Neural cell (in vitro differentiated cells): ENCODE results near the gene LDLRAD4. TPM values are rescaled to one million over a fixed set of nuclear protein-coding genes. Genes with fewer than 3 reads are reported as not detected.

Experiments used
- H2AFZ ChIP-seq: fragments of 200-600, 300-800 bp; sonication (generic), shearing (Covaris generic); 2 replicates; pipeline ENCODE4 v1.6.0; 2014; ENCODE audit warnings: low read depth, mild to moderate bottlenecking, antibody characterized with exemption, low read length, moderate library complexity
- H3F3A ChIP-seq: fragments of 200-600 bp; shearing (Covaris generic); 2 replicates; pipeline ENCODE4 v1.6.1; 2016; ENCODE audit warnings: mild to moderate bottlenecking, moderate library complexity, mixed read lengths, antibody characterized with exemption, low read length; ENCODE audit not compliant: insufficient read depth, poor library complexity, severe bottlenecking
- H3K27ac ChIP-seq: fragments of 200-600, 300-800 bp; sonication (generic), shearing (Covaris generic); 2 replicates; pipeline ENCODE4 v1.5.1; 2014; ENCODE audit warnings: mild to moderate bottlenecking, low read length, moderate library complexity
- H3K27me3 ChIP-seq: fragments of 300-800, 200-600 bp; sonication (generic), shearing (Covaris generic); 2 replicates; pipeline ENCODE4 v1.6.0; 2014; ENCODE audit warnings: mild to moderate bottlenecking, low read depth, low read length, moderate library complexity; ENCODE audit not compliant: insufficient read depth
- H3K36me3 ChIP-seq: fragments of 300-800, 200-600 bp; sonication (generic), shearing (Covaris generic); 2 replicates; pipeline ENCODE4 v1.5.1; 2014; ENCODE audit warnings: mild to moderate bottlenecking, antibody characterized with exemption, low read length, moderate library complexity; ENCODE audit not compliant: insufficient read depth
- H3K4me2 ChIP-seq: fragments of 300-800, 200-600 bp; sonication (generic), shearing (Covaris generic); 2 replicates; pipeline ENCODE4 v1.6.0; 2014; ENCODE audit warnings: mild to moderate bottlenecking, low read length
- H3K4me3 ChIP-seq: fragments of 300-800, 200-600 bp; sonication (generic), shearing (Covaris generic); 2 replicates; pipeline ENCODE4 v1.5.1; 2014; ENCODE audit warnings: mild to moderate bottlenecking, low read length, moderate library complexity
- H3K79me2 ChIP-seq: fragments of 200-600 bp; shearing (Covaris generic); replicated peaks from 2 replicates; pipeline ENCODE4 v1.6.0; 2014; ENCODE audit warnings: mild to moderate bottlenecking, low read length, moderate library complexity; ENCODE audit not compliant: insufficient read depth
- H3K9ac ChIP-seq: fragments of 300-800, 200-600 bp; sonication (generic), shearing (Covaris generic); 2 replicates; pipeline ENCODE4 v1.6.1; 2016; ENCODE audit warnings: mild to moderate bottlenecking, low read length, mixed read lengths
- H3K9me2 ChIP-seq: fragments of 200-600 bp; shearing (Covaris generic); 2 replicates; pipeline ENCODE4 v1.6.1; 2016; ENCODE audit warnings: mild to moderate bottlenecking, low read length, mixed read lengths; ENCODE audit not compliant: insufficient read depth
- H3K9me3 ChIP-seq: fragments of 200-600, 300-800 bp; sonication (generic), shearing (Covaris generic); 2 replicates; pipeline ENCODE4 v1.6.1; 2016; ENCODE audit warnings: mild to moderate bottlenecking, mixed run types, low read length, moderate library complexity, mixed read lengths
- H4K20me1 ChIP-seq: fragments of 200-600 bp; shearing (Covaris generic); 2 replicates; pipeline ENCODE4 v1.6.1; 2016; ENCODE audit warnings: mild to moderate bottlenecking, mixed run types; ENCODE audit not compliant: insufficient read depth
- CTCF ChIP-seq: fragments of 450-650 bp; IDR thresholded peaks from 2 replicates; pipeline ENCODE4 v1.5.1; 2014; ENCODE audit warnings: antibody characterized with exemption, mild to moderate bottlenecking, moderate library complexity; ENCODE audit not compliant: poor library complexity, severe bottlenecking
- EP300 ChIP-seq: fragments of 450-650 bp; conservative IDR thresholded peaks from 2 replicates; pipeline ENCODE4 v1.6.1; 2014; ENCODE audit warnings: antibody characterized with exemption, mild to moderate bottlenecking, moderate library complexity; ENCODE audit not compliant: poor library complexity, severe bottlenecking
- EZH2 ChIP-seq: fragments of 200-600, 300-800 bp; shearing (Covaris generic), sonication (generic); IDR thresholded peaks from 2 replicates; pipeline ENCODE4 v1.6.1; 2014; ENCODE audit warnings: antibody characterized with exemption, low read length, borderline replicate concordance, mild to moderate bottlenecking; ENCODE audit not compliant: insufficient read depth, poor library complexity, severe bottlenecking
- MXI1 ChIP-seq: fragments of 450-650 bp; conservative IDR thresholded peaks from 2 replicates; pipeline ENCODE4 v1.6.1; 2014; ENCODE audit warnings: antibody characterized with exemption, mild to moderate bottlenecking; ENCODE audit not compliant: poor library complexity, severe bottlenecking
- POLR2AphosphoS5 ChIP-seq: IDR thresholded peaks from 2 replicates; pipeline ENCODE4 v1.6.1; 2012
- RAD21 ChIP-seq: fragments of 450-650 bp; conservative IDR thresholded peaks from 2 replicates; pipeline ENCODE4 v1.6.1; 2014; ENCODE audit warnings: antibody characterized with exemption, mild to moderate bottlenecking, moderate library complexity
- REST ChIP-seq: IDR thresholded peaks from 2 replicates; pipeline ENCODE4 v1.6.1; 2012; ENCODE audit warnings: borderline replicate concordance
- SMC3 ChIP-seq: fragments of 450-650 bp; conservative IDR thresholded peaks from 2 replicates; pipeline ENCODE4 v1.6.1; 2014; ENCODE audit warnings: antibody characterized with exemption, mild to moderate bottlenecking, moderate library complexity; ENCODE audit not compliant: poor library complexity
- TAF1 ChIP-seq: IDR thresholded peaks from 2 replicates; pipeline ENCODE4 v1.6.1; 2012; ENCODE audit warnings: low read depth
- polyA plus RNA-seq: library from polyadenylated mRNA; depleted of rRNA; stranded (reverse); fragments of >200 nt; gene quantifications from 2 replicates; pipeline ENCODE4 v1.2.3, GENCODE V29; 2014

Gene LDLRAD4
- polyA plus RNA-seq, 1 donor from 2014 or later = 3.7 TPM

- Histone ChIP-seq H3K36me3 (no peaks in the 10 kb centered on the region), H3K79me2 (no peaks in the 10 kb centered on the region), H3F3A (no peaks in the 10 kb centered on the region), H3K4me2 (no peak overlapping the region), H4K20me1 (no peaks in the 10 kb centered on the region), H3K9me2 (no peaks in the 10 kb centered on the region), H3K27ac (no peak overlapping the region), H2AFZ (no peak overlapping the region), H3K9me3 (no peaks in the 10 kb centered on the region), H3K4me3 (no peak overlapping the region), H3K27me3 (no peaks in the 10 kb centered on the region), H3K9ac (no peak overlapping the region)
- no peak for TF ChIP-seq REST
- no peak for TF ChIP-seq MXI1
- no peak for TF ChIP-seq EP300
- no peak for TF ChIP-seq TAF1
- TF ChIP-seq EZH2 = no peak
- no peak for TF ChIP-seq CTCF
- TF ChIP-seq RAD21 = no peak
- TF ChIP-seq SMC3 = no peak
- TF ChIP-seq POLR2AphosphoS5 = no peak
Observed at GRCh38 chr18:13175266-13175665, 43.3 kb upstream of the LDLRAD4 start.

GRCh38 chr18:13175754-13176210 is 42.8 kb upstream of the LDLRAD4 start:
- Histone ChIP-seq H3K27ac (no peak overlapping the region), H3K4me2 (no peak overlapping the region), H2AFZ (no peak overlapping the region), H3K27me3 (no peaks in the 10 kb centered on the region), H3K79me2 (no peaks in the 10 kb centered on the region), H3K9me3 (no peaks in the 10 kb centered on the region), H3K9me2 (no peaks in the 10 kb centered on the region), H4K20me1 (no peaks in the 10 kb centered on the region), H3F3A (no peaks in the 10 kb centered on the region), H3K4me3 (no peak overlapping the region), H3K36me3 (no peaks in the 10 kb centered on the region), H3K9ac (no peak overlapping the region)
- TF ChIP-seq POLR2AphosphoS5 = no peak
- no peak for TF ChIP-seq RAD21
- TF ChIP-seq MXI1 = no peak
- no peak for TF ChIP-seq EZH2
- no peak for TF ChIP-seq CTCF
- TF ChIP-seq REST = no peak
- TF ChIP-seq SMC3 = no peak
- no peak for TF ChIP-seq TAF1
